Hepatic stellate cell (primary cell): ENCODE results near the gene BAD.
"Not testable (repeated sequence)": the region's sequence is repeated elsewhere in the genome, so short reads cannot be mapped to it uniquely, and the experiment has no call there.

Experiments used
- DNase-seq: peaks from one replicate; pipeline ENCODE4 v3.0.0; 2011; ENCODE audit warnings: low spot score

The BAD gene

DNA sequence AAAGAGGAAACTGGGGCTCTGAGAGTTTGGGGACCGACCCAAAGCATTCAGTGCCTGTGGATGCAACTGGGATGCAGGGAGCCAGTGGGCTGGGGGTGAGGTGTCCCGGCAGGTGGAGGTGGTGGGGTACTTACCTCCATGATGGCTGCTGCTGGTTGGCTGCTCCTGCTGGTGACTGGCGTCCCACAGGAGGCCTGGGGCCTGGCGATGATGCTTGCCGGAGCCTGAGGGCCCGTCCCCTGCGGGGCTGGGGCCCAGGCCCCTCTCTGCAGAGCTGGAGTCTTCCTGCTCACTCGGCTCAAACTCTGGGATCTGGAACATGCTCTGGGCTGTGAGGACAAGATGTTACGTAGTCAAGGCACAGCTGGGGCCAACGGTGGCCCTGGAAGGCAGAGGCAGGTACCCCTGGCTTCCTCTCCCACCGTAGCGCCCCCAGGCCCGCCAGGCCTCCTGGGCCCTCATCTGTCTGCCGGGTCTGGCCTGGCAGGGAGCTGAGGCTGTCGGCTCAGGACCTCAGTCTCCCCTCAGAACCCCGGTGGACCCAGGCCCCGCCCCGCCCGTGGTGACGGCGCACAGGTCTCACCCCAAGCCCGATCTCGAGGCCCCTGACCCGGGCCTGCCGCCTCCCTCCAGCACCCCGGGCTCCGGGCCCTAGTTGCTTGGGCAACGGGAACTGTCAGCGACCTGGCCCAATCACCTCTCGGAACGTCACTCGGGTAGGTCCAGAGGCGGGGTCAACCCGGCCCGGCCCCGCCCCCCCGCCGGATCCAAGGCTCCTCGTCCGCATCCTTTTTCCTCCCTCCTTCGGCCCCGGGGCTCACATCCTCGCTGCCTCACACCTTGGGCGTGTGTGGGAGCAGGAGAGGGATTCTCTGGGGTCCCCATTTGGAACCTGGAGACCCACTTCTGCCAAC, at the start of gene BAD:
TSS of gene BAD (minus strand) at position 618 of the 914 bp plus-strand sequence. CDS start at position 321, 297 bp downstream.
- DNase-seq = peak; percentile 100

- DNase-seq = no peak
Observed at GRCh38 chr11:64333556-64333955, 49.1 kb upstream of the BAD start.

- DNase-seq = peak; percentile 93
Observed at GRCh38 chr11:64331569-64332371, 47.3 kb upstream of the BAD start.

DNA sequence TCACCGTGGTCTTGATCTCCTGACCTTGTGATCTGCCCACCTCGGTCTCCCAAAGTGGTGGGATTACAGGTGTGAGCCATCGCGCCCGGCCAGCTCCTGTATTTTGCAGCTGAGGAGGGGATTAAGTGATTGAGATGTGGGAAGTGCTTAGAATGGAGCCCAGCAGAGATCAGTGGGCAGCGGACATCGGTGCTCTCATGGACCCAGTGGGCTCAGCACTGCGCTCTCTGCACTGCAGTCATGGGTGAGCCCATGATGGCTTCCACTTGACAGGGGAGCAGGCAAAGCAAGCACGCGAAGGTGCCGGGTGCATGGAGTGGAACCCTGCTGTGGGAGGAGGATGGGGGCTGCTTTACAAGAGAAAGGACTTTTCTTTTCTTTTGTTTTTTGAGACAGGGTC, 46.4 kb upstream of the BAD start:
- DNase-seq = no peak

GRCh38 chr11:64327993-64328392, 43.5 kb upstream of the BAD start:
- DNase-seq = no peak

GRCh38 chr11:64327375-64327774, 42.9 kb upstream of the BAD start:
- DNase-seq = no peak

DNA sequence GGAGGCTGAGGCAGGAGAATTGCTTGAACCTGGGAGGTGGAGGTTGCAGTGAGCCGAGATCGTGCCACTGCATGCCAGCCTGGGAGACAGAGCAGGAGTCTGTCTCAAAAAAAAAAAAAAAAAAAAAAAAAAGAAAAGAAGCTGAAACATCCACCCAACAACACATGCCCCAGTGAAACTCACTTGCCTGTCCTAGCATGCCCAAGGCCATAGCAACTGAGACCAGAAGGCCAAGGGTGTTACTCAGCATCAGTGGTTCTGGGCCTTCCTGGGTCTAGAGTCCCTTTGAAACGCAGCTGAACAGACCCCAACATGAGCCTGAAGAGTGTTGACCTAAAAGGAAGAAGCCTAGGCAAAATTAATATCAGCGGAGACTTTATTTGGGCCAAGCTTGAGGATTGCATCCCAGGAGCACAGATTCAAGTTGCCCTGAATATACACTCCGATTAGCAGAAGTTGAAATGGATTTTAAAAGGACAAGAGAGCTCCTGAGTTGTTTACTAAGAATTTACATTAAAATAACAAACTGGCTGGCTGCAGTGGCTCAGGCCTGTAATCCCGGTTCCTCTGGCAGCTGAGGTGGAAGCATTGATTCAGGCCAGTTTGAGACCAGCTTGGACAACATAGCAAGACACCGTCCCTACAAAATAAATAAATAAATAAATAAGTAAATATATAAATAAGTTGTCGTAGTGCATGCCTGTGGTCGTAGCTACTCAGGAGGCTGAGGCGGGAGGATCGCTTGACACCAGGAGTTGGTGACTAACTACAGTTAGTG, 40.4 kb upstream of the BAD start:
- no peak for DNase-seq

DNA sequence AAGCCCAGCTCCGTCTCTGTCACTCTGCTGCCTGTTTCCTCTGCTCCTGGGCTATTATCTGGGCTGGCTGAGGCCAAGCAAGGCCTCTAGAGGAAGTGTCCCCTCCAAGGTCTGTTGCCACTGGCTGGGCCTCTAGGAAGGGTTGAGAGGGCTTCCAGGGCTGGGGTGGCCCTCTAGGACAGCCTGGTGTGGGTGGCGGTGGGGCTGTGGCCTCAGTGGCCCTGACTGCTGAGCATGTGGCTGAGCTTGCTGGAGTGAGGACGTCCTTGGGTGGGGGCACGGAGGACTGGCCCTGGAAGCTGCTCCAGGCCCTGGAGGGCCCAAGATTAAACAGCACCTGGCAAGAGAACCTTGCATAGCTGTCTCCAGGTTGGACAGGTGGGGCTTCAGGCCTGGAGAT, 39.5 kb upstream of the BAD start:
- DNase-seq = not testable (repeated sequence)

GRCh38 chr11:64323373-64323772, 38.9 kb upstream of the BAD start:
- no peak for DNase-seq

DNA sequence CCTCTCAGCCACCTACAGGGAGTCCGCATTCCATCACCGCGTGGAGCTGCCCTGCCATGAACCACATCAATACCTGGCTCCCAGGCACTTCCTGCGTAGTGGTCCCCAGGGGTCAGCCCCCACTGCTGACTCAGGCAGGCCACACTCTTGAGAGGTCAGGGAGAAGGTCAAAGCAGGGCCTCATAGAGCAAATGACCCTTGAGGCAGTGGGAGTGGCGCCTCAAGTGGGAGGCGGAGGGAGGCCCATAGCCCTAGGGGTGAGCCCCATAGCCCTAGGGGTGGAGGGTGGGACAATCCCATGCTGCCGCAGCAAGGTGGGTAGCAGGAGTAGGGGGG, 38.4 kb upstream of the BAD start:
- DNase-seq = no peak

DNA sequence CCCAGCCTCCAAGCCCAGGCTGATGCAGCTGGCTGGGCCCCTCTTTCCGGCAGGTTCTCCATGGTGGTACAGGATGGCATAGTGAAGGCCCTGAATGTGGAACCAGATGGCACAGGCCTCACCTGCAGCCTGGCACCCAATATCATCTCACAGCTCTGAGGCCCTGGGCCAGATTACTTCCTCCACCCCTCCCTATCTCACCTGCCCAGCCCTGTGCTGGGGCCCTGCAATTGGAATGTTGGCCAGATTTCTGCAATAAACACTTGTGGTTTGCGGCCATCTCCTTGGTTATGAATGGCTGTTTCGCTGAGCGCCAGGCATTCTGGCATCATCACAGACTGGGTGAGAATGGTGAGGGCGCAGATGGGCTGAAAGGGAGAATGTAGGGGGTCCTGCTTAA, 37.1 kb upstream of the BAD start:
- DNase-seq = no peak

- DNase-seq = no peak
Observed at GRCh38 chr11:64321026-64321425, 36.6 kb upstream of the BAD start.

DNA sequence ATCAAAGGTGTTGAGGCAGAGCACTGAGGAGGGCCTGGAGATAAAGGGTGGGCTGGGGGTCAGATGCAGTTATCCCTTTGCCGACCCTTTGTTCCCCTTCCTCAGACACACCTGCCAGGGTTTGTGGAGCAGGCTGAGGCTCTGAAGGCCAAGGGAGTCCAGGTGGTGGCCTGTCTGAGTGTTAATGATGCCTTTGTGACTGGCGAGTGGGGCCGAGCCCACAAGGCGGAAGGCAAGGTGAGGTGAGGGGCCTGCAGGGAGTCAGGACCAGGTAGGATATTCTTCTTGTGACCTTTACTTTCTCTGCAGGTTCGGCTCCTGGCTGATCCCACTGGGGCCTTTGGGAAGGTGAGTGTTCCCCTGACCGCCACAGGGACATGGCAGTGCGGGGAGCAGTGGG, 36.1 kb upstream of the BAD start:
- no peak for DNase-seq

GRCh38 chr11:64318766-64319761, 34.6 kb upstream of the BAD start:
- DNase-seq = no peak

DNA sequence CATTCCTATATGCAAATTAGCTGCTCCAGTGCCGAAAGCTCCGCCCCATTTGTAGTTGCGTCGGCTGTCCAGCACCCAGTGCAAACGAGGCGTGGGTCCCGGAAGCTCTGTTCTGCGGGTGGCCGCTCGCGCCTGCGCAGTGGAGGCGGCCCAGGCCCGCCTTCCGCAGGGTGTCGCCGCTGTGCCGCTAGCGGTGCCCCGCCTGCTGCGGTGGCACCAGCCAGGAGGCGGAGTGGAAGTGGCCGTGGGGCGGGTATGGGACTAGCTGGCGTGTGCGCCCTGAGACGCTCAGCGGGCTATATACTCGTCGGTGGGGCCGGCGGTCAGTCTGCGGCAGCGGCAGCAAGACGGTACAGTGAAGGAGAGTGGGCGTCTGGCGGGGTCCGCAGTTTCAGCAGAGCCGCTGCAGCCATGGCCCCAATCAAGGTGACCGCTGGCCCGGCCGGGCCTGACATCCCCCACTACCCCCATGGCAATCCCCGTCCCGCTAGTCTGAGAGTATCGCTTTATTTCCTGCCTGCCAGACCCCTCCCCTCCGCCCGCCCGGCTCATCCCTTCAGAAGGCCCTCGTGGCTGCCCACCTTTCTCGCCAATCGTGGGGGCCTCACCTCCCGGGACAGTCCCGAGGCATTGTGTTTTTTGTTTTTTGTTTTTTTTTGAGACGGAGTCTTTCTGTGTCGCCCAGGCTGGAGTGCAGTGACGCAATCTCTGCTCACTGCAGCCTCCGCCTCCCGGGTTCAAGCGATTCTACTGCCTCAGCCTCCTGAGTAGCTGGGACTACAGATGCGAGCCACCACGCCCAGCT, 33.7 kb upstream of the BAD start, which contains the start of gene PRDX5:
TSS of gene PRDX5 (plus strand) at position 161 of the 805 bp plus-strand sequence. CDS start at position 256, 95 bp downstream.
- DNase-seq = peak; percentile 97

- peak; percentile 97 for DNase-seq
Observed at GRCh38 chr11:64317325-64317960, 33.0 kb upstream of the BAD start, which contains the start of gene TRMT112. Gene TRMT112 (minus strand): TSS chr11:64317559. CDS start chr11:64317526, 33 bp downstream.

GRCh38 chr11:64316672-64317324, 32.3 kb upstream of the BAD start:
- no peak for DNase-seq

DNA sequence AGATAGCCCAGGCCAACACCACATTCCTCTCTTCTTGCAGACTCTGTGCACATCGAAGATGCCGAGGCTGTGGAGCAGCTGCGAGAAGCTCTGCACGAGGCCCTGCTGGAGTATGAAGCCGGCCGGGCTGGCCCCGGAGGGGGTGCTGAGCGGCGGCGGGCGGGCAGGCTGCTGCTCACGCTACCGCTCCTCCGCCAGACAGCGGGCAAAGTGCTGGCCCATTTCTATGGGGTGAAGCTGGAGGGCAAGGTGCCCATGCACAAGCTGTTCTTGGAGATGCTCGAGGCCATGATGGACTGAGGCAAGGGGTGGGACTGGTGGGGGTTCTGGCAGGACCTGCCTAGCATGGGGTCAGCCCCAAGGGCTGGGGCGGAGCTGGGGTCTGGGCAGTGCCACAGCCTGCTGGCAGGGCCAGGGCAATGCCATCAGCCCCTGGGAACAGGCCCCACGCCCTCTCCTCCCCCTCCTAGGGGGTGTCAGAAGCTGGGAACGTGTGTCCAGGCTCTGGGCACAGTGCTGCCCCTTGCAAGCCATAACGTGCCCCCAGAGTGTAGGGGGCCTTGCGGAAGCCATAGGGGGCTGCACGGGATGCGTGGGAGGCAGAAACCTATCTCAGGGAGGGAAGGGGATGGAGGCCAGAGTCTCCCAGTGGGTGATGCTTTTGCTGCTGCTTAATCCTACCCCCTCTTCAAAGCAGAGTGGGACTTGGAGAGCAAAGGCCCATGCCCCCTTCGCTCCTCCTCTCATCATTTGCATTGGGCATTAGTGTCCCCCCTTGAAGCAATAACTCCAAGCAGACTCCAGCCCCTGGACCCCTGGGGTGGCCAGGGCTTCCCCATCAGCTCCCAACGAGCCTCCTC, 31.4 kb upstream of the BAD start:
- not testable (repeated sequence) for DNase-seq
